Fibroblast of villous mesenchyme (primary cell): Measurements from ENCODE around the gene GATC. TPM values are rescaled to one million over a fixed set of nuclear protein-coding genes. Genes with fewer than 3 reads are reported as not detected.
A peak's percentile ranks its signal among the peaks of the same experiment; 100 is the strongest.

Experiments used
- DNase-seq: peaks from one replicate; pipeline ENCODE4 v3.0.0-alpha.2; 2010; ENCODE audit warnings: low read depth
- H3K4me3 ChIP-seq: 2 replicates; pipeline ENCODE4 v1.5.1; 2011; ENCODE audit warnings: low read depth, mild to moderate bottlenecking, low read length
- CTCF ChIP-seq: IDR thresholded peaks from 2 replicates; pipeline ENCODE4 v1.5.1; 2012; ENCODE audit warnings: low read depth, mild to moderate bottlenecking, low read length; ENCODE audit not compliant: insufficient read depth
- total RNA-seq: library from RNA; depleted of rRNA; stranded (reverse); fragments of >200 nt; gene quantifications from 2 replicates; pipeline ENCODE4 v1.2.3, GENCODE V29; 2012

GATC gene
- total RNA-seq, 1 donor, result 20.7 TPM

GRCh38 chr12:120462099-120462640 is 15.9 kb downstream of the GATC start:
- H3K4me3 ChIP-seq, result no peak overlapping the region
- no peak for DNase-seq
- TF ChIP-seq CTCF, result no peak

GRCh38 chr12:120463712-120464111 is 17.5 kb downstream of the GATC start:
- no peak for DNase-seq
- no peak for TF ChIP-seq CTCF
- H3K4me3 ChIP-seq, result no peak overlapping the region

- H3K4me3 ChIP-seq, result no peak overlapping the region
- TF ChIP-seq CTCF, result no peak
- DNase-seq, result no peak
Measured at GRCh38 chr12:120465756-120466155, 19.5 kb downstream of the GATC start.

GRCh38 chr12:120466560-120467315 is 20.5 kb downstream of the GATC start:
- TF ChIP-seq CTCF, result peak; percentile 59
- DNase-seq, result peak; percentile 48
- H3K4me3 ChIP-seq, result no peak overlapping the region

- DNase-seq, result no peak
- peak overlapping the region; percentile 3 for H3K4me3 ChIP-seq
- TF ChIP-seq CTCF, result no peak
Measured at GRCh38 chr12:120467439-120467838, 21.2 kb downstream of the GATC start.

GRCh38 chr12:120468325-120468820 is 22.1 kb downstream of the GATC start:
- peak overlapping the region; percentile 87 for H3K4me3 ChIP-seq
- DNase-seq, result peak; percentile 76
- TF ChIP-seq CTCF, result no peak
